ENCODE results near the gene MAGI2.

Gene MAGI2

GRCh38 chr7:77979219-77979618, 1474.2 kb downstream of the MAGI2 start:
- H3K4me1 ChIP-seq (ENCODE audit: control insufficient read depth, low read length), result no peaks in the 10 kb centered on the region
- H3K36me3 ChIP-seq (ENCODE audit: control insufficient read depth, low read length), result no peaks in the 10 kb centered on the region
- no peaks in the 10 kb centered on the region for H3K9me3 ChIP-seq (ENCODE audit: control insufficient read depth, insufficient read depth, low read length)
- H3K27me3 ChIP-seq (ENCODE audit: control insufficient read depth, low read length), result 0 out of 2 replicates have a peak, but pooled peaks cover 2% of the 10 kb centered on the region
- H3K27ac ChIP-seq (ENCODE audit: low read depth, low read length), result no peak overlapping the region
- H3K4me3 ChIP-seq (ENCODE audit: low read length), result no peak overlapping the region
- H3F3A ChIP-seq (ENCODE audit: control insufficient read depth, insufficient read depth), result no peaks in the 10 kb centered on the region
- no peaks in the 10 kb centered on the region for H4K20me1 ChIP-seq (ENCODE audit: control insufficient read depth, insufficient read depth, low read depth, low read length)
- no peaks in the 10 kb centered on the region for H3K9me2 ChIP-seq (replicated peaks; ENCODE audit: control insufficient read depth, low read length)
- no peak overlapping the region for H3K4me2 ChIP-seq (ENCODE audit: low read length)
- no peak for TF ChIP-seq CTCF (IDR thresholded peaks at IDR 0.05; ENCODE audit: low read depth, low read length, poor library complexity, severe bottlenecking)
- no peak for TF ChIP-seq EZH2phosphoT487 (IDR thresholded peaks at IDR 0.05; ENCODE audit: borderline replicate concordance, low read length)
- H3K79me2 ChIP-seq (ENCODE audit: control insufficient read depth, low read length), result no peaks in the 10 kb centered on the region

GRCh38 chr7:77975672-77976480, 1477.6 kb downstream of the MAGI2 start:
- H3K79me2 ChIP-seq (ENCODE audit: control insufficient read depth, low read length), result no peaks in the 10 kb centered on the region
- no peak overlapping the region for H3K4me3 ChIP-seq (ENCODE audit: low read length)
- H3K9me3 ChIP-seq (ENCODE audit: control insufficient read depth, insufficient read depth, low read length), result no peaks in the 10 kb centered on the region
- H3K36me3 ChIP-seq (ENCODE audit: control insufficient read depth, low read length), result no peaks in the 10 kb centered on the region
- no peak overlapping the region for H3K27ac ChIP-seq (ENCODE audit: low read depth, low read length)
- no peaks in the 10 kb centered on the region for H3K27me3 ChIP-seq (ENCODE audit: control insufficient read depth, low read length)
- H3K9me2 ChIP-seq (replicated peaks; ENCODE audit: control insufficient read depth, low read length), result no peaks in the 10 kb centered on the region
- no peaks in the 10 kb centered on the region for H4K20me1 ChIP-seq (ENCODE audit: control insufficient read depth, insufficient read depth, low read depth, low read length)
- no peaks in the 10 kb centered on the region for H3K4me1 ChIP-seq (ENCODE audit: control insufficient read depth, low read length)
- no peak overlapping the region for H3K4me2 ChIP-seq (ENCODE audit: low read length)
- H3F3A ChIP-seq (ENCODE audit: control insufficient read depth, insufficient read depth), result no peaks in the 10 kb centered on the region
- TF ChIP-seq CTCF (IDR thresholded peaks at IDR 0.05; ENCODE audit: low read depth, low read length, poor library complexity, severe bottlenecking), result no peak
- TF ChIP-seq EZH2phosphoT487 (IDR thresholded peaks at IDR 0.05; ENCODE audit: borderline replicate concordance, low read length), result no peak

- no peaks in the 10 kb centered on the region for H3K4me1 ChIP-seq (ENCODE audit: control insufficient read depth, low read length)
These were observed 1481.7 kb downstream of the MAGI2 start for GRCh38 chr7:77971726-77972125.

More at GRCh38 chr7:77971726-77972125, 1481.7 kb downstream of the MAGI2 start:
- no peak overlapping the region for H3K4me3 ChIP-seq (ENCODE audit: low read length)
- H3K79me2 ChIP-seq (ENCODE audit: control insufficient read depth, low read length), result no peaks in the 10 kb centered on the region
- H3K36me3 ChIP-seq (ENCODE audit: control insufficient read depth, low read length), result no peaks in the 10 kb centered on the region
- no peak for TF ChIP-seq CTCF (IDR thresholded peaks at IDR 0.05; ENCODE audit: low read depth, low read length, poor library complexity, severe bottlenecking)
- no peak for TF ChIP-seq EZH2phosphoT487 (IDR thresholded peaks at IDR 0.05; ENCODE audit: borderline replicate concordance, low read length)
- no peaks in the 10 kb centered on the region for H3K27me3 ChIP-seq (ENCODE audit: control insufficient read depth, low read length)
- no peaks in the 10 kb centered on the region for H3K9me2 ChIP-seq (replicated peaks; ENCODE audit: control insufficient read depth, low read length)
- no peaks in the 10 kb centered on the region for H4K20me1 ChIP-seq (ENCODE audit: control insufficient read depth, insufficient read depth, low read depth, low read length)
- H3K27ac ChIP-seq (ENCODE audit: low read depth, low read length), result no peak overlapping the region
- no peak overlapping the region for H3K4me2 ChIP-seq (ENCODE audit: low read length)
- no peaks in the 10 kb centered on the region for H3K9me3 ChIP-seq (ENCODE audit: control insufficient read depth, insufficient read depth, low read length)
- H3F3A ChIP-seq (ENCODE audit: control insufficient read depth, insufficient read depth), result no peaks in the 10 kb centered on the region
